Mammary epithelial cell (primary cell): ENCODE measurements around the gene SLC25A39.

Experiments
- EZH2 ChIP-seq: IDR thresholded peaks from 2 replicates; pipeline ENCODE4 v1.6.1; 2012; ENCODE audit warnings: low read length, inconsistent platforms, borderline replicate concordance
- TF ChIP-seq, protein P1 (sequence below), 2 donors: IDR thresholded peaks in 1 of 2; conservative IDR thresholded peaks in 1 of 2; 2 replicates each; pipeline ENCODE4 v1.5.1; 2011 to 2012; ENCODE audit warnings: inconsistent platforms in 2 of 2, low read length in 2 of 2, mild to moderate bottlenecking in 2 of 2, control low read depth in 1 of 2, low read depth in 1 of 2; ENCODE audit not compliant: insufficient read depth in 1 of 2; ENCODE audit errors: extremely low read depth in 1 of 2

DNA sequence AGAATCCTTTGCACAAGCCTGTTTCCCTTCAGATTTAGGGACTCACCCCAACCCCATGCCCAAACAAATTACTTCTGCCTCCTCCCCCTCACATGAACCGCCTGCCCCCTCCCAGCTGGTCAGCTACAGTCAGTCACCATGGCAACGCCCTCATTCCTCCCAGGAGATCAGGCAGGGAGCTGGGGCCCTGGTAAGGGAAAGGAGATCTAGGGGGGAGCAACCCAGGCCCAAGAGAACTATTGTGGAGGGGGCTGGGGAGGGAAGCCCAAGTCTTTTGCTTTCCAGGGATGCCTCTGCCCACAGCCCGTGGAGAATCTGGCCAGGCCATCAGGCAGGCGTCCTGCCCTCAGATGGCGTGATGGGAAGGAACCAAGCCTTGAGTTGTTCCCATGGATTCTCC, 36.2 kb upstream of the SLC25A39 start:
- TF ChIP-seq, protein P1, sequence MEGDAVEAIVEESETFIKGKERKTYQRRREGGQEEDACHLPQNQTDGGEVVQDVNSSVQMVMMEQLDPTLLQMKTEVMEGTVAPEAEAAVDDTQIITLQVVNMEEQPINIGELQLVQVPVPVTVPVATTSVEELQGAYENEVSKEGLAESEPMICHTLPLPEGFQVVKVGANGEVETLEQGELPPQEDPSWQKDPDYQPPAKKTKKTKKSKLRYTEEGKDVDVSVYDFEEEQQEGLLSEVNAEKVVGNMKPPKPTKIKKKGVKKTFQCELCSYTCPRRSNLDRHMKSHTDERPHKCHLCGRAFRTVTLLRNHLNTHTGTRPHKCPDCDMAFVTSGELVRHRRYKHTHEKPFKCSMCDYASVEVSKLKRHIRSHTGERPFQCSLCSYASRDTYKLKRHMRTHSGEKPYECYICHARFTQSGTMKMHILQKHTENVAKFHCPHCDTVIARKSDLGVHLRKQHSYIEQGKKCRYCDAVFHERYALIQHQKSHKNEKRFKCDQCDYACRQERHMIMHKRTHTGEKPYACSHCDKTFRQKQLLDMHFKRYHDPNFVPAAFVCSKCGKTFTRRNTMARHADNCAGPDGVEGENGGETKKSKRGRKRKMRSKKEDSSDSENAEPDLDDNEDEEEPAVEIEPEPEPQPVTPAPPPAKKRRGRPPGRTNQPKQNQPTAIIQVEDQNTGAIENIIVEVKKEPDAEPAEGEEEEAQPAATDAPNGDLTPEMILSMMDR (conservative IDR thresholded peaks at IDR 0.05 in 1 of 2, IDR thresholded peaks at IDR 0.05 in 1 of 2; ENCODE audit: extremely low read depth in 1 of 2, insufficient read depth in 1 of 2, low read depth in 1 of 2, low read length in 2 of 2): no peak
- TF ChIP-seq EZH2: no peak
